GM21390 (cell line): ENCODE results near the gene UBXN4.
"Not testable (repeated sequence)": the region's sequence is repeated elsewhere in the genome, so short reads cannot be mapped to it uniquely, and the experiment has no call there.

ENCODE experiments used
- ATAC-seq: cut with Tn5 transposase; IDR thresholded peaks from one replicate; pipeline ENCODE4 v1.9.1; 2021; ENCODE audit not compliant: unreplicated experiment

UBXN4 gene

DNA sequence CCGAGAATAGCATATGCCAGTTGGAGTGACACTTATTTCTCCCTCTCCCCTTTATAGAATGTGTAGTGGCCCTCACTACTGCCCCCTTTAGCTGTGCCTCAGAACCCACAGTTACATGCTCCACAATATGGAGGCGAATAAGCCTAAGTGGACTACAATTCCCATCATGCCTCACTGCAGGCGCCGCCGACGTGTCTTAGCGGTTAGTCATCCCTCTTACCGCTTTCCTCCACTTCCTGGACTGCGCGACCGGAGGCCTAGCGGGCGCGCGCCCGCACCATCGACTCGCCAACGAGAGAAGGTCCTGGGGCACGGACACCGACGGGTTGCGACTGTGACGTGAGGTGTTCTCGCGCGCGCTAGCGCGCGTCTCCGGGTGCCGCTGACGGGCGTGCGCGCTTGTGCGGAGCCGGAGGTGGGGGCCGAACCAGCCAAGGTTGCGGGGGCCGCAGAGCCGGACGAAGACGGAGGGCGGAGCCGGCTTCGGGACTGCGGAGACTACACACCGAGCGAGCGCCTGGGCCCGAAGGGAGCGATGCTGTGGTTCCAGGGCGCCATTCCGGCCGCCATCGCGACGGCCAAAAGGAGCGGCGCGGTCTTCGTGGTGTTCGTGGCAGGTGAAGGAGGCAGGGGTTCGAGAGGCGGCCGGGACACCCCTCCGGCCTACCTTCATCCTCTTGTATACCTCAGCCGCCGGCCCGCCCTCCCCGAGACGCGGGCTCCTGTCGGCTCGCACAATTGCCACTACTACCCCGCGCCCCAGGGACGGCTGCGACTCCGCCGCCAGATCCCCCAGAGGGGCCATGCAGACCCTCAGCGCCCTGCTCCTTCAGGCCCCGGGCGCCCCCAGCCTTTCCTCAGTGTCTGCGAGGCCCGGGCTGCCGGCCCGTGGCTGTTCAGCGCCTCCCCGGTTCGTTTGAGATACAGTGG is at the start of gene UBXN4:
TSS of gene UBXN4 (plus strand) at position 461 of the 930 bp plus-strand sequence. CDS start at position 536, 75 bp downstream.
- ATAC-seq = peak; percentile 88

GRCh38 chr2:135694711-135695110 is 46.9 kb upstream of the UBXN4 start:
- ATAC-seq = no peak

GRCh38 chr2:135698838-135699237 is 42.8 kb upstream of the UBXN4 start:
- no peak for ATAC-seq

DNA sequence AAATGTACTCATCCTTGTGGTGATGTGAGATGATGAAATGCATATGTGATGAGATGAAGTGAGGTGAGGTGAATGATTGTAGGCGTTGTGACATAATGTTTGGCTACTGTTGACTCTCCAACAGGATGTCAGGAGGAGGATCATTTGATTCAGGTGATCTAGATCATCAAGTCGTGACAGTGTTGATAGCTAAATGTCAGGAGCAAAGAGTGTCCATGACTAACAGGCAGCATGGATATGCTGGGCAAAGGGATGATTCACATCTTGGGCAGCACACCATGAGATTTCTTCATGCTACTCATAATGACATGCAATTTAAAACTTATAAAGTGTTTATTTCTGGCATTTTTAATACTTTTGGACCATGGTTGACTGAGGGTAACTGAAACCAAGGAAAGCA is 40.2 kb upstream of the UBXN4 start:
- ATAC-seq = no peak

DNA sequence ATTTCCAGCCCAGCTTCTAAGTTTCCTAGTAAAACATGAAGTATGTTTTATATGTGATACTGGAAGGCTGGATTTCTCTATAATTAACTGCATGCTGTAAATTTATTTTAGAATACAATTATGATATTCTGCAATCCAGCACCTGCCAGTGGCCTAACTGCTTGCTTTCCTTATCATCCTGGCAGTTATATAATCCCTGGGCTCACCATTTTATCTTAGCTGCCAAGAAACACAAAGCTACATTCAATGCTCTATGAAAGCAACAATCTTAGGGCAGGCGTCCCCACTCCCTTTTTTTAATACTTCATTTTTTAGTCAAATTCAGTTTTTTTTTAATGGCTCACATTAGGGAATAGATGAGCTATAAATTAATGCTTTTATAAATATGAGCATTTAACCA is 38.4 kb upstream of the UBXN4 start:
- no peak for ATAC-seq

DNA sequence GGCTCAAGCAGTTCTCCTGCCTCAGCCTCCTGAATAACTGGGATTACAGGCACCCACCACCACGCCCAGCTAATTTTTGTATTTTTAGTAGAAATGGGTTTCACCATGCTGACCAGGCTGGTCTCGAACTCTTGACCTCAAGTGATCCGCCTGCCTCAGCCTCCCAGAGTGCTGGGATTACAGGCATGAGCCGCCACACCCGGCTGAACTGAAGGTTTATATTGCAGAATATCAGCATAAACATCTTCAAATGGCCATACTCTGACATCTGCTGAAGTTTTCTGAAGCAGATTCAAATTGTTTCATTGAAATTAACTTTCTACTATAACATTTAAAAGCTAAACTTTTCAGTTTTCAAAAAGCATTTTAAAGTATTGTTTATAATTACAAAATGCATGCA is 37.6 kb upstream of the UBXN4 start:
- not testable (repeated sequence) for ATAC-seq

DNA sequence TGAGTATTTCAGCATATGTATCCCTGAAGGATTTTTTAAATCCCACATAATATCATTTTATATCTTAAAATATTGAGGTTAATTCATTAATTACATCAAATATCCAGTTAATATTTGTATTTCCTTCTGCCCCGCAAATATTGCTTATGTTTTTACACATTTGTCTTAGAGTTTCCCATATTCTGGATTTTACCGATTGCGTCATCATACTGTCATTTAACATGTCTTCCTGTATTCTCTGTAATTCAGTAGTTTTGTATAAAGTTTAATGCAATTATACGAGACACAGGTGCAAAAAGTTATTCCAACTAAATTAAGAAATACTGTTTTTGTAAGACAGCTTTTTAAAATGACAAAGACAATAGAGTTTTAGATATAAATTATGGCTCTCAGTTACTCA is 33.5 kb upstream of the UBXN4 start:
- no peak for ATAC-seq

DNA sequence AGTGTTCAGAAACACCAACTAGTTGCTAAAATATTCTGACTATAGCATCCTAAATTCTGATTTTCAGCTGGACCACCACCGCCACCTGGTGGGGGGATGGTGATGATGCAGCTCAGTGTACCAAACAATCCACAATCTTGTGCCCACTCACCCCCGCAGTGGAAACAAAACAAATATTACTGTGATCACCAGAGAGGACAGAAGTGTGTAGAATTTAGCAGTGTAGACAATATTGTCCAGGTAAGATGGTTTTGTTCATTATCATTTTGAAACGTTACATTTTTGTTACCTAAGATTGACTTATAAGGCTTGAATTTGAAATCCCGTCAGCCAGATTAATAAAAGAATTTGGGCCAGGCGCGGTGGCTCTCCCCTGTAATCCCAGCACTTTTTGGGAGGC is 31.7 kb upstream of the UBXN4 start:
- no peak for ATAC-seq

DNA sequence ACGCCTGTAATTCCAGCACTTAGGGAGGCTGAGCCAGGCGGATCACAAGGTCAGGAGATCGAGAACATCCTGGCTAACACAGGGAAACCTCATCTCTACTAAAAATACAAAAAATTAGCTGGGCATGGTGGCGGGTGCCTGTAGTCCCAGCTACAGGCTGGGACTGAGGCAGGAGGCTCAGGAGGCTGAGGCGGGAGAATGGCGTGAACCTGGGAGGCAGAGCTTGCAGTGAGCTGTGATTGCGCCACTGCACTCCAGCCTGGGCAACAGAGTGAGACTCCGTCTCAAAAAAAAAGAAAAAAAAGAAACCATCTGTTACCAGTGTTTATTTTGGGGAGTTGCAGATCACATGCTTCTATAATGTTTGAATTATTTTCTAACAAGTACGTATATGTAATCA is 26.6 kb upstream of the UBXN4 start:
- not testable (repeated sequence) for ATAC-seq

DNA sequence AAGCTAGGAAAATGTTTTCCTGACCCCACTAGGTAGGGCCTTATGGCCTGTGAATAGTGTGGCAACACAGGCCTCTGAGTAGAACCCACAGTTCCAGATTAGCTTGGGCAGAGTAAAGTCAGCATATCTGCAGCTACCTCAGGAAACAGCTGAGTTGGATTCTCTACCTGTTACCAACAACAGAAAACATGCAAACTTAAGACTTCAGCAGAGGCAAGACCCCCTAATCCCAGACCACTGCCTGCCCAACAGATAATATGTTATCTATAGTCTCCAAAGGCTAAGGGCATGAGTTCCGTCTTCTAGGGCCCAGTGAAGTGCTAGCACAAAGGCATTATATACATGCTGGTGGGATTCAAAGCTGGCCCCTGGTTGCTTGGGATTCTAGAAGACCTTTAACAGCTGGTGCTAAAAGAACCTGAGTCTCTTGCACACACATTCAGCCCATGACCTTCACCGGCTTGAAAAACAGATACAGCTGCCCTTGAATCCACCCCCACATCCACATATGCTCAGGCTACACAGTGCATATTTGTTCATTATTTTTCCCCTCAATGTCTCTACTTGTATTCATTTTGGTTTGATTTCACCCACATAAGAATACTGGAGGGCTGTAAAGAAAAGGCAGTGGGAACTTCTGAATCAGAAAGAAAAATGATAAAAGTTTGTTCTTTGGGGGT is 13.5 kb upstream of the UBXN4 start:
- ATAC-seq = no peak

- no peak for ATAC-seq
Measured at GRCh38 chr2:135732561-135732960, 9.1 kb upstream of the UBXN4 start.

- no peak for ATAC-seq
Measured at GRCh38 chr2:135733045-135733444, 8.6 kb upstream of the UBXN4 start.

GRCh38 chr2:135736546-135736945 is 5.1 kb upstream of the UBXN4 start:
- no peak for ATAC-seq

DNA sequence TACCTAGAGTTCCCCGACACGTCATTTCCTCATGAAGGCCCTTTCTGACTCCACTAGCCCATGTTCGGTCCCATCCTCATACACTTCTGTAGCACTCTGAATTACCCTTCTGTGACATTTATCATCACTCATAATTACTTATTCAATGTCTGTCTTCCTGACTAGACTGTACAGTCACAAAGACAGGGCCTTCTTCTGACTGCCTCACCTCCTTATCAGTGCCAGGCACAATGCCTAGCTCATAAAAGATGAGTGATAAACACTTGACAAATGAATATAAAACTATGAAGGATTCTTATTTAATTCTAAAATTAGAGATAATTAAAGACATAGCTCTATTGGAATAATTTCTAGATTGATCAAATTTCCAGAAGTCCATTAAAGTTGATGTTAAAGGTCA is 1.4 kb upstream of the UBXN4 start:
- no peak for ATAC-seq

DNA sequence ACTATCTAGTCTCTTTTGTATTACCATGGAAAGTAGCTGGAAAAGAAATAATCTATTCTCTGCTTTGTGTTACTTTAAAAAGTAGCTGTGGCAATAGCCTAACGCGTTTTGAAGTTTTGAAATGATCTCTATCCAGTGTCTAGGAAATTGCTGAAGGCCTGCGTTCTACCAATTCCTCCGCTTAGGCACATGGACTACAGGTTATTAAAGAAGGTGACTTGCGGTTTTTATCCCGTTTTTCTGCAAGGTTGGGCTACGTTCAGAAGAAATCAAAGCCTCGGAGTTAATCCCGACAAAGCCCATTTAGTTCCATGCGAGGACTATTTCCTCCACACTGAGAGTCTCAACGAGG is 636 bp upstream of the UBXN4 start:
- no peak for ATAC-seq

DNA sequence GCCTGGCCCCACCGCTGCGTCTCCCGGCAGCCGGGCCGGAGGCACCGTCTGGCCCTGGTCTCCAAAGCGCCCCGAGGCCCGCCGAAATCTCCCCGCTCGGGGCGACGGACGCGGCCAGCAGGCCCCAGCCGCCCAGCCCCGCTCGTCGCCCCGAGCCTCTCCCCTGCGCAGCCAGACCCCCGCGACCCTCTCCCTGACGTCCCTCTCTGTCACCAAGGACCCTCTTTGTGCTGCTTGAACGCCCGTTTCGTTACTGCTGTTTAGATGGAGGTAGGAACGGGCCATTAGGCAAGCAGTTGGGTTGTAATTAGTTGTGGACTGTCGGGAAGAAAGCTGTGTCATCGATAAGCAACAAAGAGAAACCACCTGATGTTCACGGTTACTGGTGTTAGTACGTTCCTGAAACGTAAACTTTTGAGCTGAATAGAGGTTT is 686 bp downstream of the UBXN4 start:
- ATAC-seq = peak; percentile 23

DNA sequence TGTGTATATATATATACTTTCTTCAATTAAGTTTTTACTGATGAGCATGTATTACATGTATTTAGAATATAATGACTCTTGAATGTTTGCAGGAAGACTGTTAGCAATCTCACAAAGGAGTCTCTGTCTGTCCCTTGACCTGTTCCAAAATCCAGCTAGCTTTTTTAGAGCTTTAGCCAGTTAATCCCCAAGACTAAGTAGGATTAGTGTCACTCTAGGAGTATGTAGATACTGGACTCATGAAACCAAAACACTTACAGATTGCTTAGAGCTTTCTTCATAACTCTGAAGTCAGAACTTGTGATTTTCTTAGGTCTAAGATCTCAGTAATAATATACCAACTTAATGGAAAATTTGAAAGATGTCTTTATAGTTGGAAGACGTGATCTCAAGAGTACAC is 2.2 kb downstream of the UBXN4 start:
- no peak for ATAC-seq

DNA sequence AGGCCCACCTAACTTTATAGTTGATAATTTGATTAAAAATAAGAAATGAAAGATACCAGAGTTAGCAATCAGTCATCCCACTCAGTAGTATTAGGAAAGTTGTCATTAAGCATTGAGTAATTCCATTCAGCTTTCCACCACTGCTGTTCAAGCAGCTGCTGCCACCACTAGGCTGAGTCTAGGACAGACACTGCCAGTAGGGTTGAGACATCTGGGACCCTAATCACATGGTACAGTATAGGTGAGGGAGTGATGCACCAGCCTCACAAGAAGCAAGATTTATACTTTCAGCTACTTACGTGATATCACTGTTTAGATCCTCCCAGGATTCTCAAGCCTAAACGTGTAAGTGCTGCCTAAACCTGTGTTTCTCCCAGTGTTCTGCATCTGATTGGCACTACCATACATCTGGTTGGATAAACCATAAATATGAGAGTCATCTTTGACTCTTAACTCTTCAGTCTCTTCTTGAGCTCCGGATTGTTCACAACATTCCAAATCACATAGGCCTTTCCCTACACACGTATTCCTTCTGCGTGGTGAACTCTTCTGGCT is 3.2 kb downstream of the UBXN4 start:
- ATAC-seq = no peak

- ATAC-seq = no peak
Measured at GRCh38 chr2:135745545-135745944, 3.9 kb downstream of the UBXN4 start.

DNA sequence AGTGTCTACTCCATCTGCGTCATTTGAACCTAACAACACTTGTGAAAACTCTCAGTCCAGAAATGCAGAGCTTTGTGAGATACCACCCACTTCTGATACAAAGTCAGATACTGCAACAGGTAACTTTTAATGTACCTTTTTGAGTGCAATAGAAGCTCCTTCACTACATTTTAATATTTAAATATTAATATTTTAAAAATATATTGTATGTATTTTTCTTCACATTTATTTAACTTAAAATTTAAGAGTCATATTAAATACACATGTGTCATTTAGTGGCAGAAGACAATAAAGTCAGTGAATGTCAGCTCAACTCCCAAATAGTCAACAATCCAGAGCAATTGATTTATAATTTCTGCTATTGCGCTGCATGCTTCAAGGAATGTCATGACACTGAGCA is 13.9 kb downstream of the UBXN4 start:
- ATAC-seq = no peak

DNA sequence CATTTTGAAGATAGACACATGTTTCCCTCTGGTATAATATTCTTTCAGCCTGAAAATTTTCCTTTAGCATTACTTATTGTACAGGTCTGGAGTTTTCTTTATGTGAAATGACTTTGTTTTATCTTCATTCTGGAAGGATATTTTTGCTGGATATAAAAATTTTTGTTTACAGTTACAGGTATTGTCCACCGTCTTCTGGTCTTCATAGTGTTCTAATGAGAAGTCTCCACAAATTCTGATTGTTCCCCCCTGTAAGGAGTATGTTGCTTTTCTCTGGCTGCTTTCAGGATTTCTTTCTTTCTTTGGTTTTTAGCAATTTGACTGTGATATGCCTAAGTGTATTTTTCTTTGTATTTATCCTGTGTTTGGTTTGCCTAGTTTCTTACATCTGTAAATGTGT is 15.0 kb downstream of the UBXN4 start:
- no peak for ATAC-seq

DNA sequence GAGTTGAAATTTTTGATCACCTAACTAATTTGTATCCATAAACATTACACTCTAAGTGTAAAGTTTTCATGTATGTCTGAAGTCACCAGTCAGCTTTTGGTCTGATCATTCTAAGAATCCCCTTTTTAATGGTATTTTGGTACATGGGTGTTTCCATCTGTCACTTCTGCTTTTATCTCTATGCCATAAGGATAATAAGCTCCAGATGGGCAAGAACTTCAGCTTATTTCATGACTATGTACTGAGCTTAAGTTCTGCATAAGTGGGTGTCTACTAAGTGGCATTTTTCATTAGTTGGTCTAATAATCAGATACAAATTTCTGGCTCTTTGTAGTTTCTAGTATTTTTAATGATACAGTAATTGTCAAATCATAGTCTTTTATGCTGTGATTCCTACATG is 20.4 kb downstream of the UBXN4 start:
- ATAC-seq = no peak
